Medulla oblongata (tissue), 1 donor: Measurements from ENCODE around the gene ST6GAL1.
"Not testable (repeated sequence)": the region's sequence is repeated elsewhere in the genome, so short reads cannot be mapped to it uniquely, and the experiment has no call there.

Experiments
- DNase-seq: peaks from one replicate; pipeline ENCODE4 v3.0.0-alpha.2; 2015; ENCODE audit errors: extremely low spot score

The ST6GAL1 gene

GRCh38 chr3:187046033-187046432, 115.7 kb downstream of the ST6GAL1 start:
- no peak for DNase-seq

DNA sequence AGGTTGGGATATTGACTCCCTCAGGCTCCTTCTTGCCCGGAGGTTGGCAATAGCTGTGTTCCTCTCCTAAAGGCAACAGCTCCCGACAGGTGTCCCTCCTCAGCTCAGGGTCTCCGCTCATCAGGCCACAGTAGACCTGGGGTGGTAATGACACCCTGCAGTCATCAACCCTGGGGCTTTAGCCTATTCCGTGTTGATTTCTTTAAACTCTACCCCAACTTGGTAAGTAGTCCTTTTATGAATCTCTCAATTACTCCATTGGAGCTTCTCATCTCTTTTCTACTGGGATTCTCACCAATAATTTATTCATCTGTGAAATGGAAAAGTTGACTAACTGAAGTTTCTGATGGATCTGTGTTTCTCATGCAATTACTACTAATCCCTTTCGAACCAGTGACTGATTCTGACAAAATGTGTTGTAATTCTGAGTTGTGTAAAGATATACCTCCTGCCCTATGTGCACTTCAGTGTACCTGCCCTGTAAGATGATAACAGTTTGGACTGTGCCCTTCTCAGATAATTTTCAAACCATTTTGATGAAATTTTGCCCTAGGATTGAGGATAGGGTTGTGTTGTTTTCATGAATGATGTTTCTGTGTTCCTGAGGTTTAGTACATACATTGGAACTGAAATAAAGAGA, 119.3 kb downstream of the ST6GAL1 start:
- DNase-seq: no peak

GRCh38 chr3:187051066-187051465, 120.7 kb downstream of the ST6GAL1 start:
- DNase-seq: no peak

DNA sequence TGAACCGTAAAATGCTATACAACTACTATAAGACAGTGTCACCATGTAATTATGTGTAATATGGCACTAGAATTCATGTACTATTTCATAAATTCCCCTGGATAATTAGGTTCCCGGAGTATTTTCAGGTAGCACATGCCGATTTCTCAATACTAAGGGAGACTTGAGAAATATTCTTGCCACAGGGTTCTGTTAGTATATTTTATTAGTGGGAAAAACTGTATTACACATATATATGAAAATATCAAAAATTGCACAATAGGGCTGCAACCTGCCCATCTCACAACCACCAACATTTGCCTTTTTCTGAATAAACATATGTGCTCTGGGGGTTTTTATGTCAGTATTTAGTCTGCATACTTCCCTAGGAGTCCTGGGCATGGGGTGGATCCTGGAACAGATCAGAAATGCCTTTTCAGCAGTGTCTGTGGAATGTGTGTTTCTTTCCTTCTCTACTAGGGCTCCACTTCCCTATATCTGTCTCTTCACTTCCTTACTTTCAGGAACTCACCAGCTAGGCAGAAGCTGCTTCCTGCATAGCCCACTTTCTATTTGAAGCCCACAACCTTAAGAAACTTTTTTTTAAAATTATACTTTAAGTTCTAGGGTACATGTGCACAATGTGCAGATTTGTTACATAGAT, 121.5 kb downstream of the ST6GAL1 start:
- no peak for DNase-seq

DNA sequence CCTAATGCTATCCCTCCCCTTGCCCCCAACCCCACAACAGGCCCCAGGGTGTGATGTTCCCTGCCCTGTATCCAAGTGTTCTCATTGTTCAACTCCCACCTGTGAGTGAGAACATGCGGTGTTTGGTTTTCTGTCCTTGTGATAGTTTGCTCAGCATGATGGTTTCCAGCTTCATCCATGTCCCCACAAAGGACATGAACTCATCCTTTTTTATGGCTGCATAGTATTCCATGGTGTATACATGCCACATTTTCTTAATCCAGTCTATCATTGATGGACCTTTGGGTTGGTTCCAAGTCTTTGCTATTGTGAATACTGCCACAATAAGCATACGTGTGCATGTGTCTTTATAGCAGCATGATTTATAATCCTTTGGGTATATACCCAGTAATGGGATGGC, 122.1 kb downstream of the ST6GAL1 start:
- not testable (repeated sequence) for DNase-seq

DNA sequence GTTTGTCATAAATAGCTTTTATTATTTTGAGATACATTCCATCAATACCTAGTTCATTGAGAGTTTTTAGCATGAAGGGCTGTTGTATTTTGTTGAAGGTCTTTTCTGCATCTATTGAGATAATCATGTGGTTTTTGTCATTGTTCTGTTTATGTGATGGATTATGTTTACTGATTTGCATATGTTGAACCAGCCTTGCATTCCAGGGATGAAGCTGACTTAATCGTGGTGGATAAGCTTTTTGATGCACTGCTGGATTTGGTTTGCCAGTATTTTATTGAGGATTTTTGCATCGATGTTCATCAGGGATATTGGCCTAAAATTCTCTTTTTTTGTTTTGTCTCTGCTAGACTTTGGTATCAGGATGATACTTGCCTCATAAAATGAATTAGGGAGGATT, 124.1 kb downstream of the ST6GAL1 start:
- not testable (repeated sequence) for DNase-seq

DNA sequence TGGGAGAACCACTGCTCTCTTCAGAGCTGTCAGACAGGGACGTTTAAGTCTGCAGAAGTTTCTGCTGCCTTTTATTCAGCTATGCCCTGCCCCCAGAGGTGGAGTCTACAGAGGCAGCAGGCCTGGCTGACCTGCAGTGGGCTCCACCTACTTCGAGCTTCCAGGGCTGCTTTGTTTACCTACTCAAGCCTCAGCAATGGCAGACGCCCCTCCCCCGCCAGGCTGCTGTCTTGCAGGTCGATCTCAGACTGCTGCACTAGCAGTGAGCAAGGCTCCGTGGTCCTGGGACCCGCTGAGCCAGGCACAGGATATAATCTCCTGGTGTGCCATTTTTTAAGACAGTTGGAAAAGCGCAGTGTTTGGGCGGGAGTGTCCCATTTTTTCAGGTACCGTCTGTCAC, 127.5 kb downstream of the ST6GAL1 start:
- not testable (repeated sequence) for DNase-seq

DNA sequence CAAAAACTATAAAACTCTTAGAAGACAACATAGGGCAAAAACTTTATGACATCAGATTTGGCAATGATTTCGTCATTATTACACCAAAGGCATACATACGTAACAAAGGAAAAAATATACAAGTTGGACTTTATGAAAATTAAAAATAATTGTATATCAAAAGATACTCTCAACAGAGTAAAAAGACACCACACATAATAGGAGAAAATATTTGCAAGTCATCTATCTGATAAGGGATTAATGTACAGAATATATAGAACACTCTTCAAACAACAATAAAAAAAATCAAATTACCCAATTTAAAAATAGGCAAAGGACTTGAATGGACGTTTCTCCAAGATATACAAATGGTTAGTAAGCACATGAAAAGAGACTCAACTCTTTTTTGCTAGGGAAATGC, 131.4 kb downstream of the ST6GAL1 start:
- DNase-seq: no peak

- no peak for DNase-seq
These were observed 132.3 kb downstream of the ST6GAL1 start for GRCh38 chr3:187062526-187063177.

- no peak for DNase-seq
These were observed 133.2 kb downstream of the ST6GAL1 start for GRCh38 chr3:187063286-187064121.

DNA sequence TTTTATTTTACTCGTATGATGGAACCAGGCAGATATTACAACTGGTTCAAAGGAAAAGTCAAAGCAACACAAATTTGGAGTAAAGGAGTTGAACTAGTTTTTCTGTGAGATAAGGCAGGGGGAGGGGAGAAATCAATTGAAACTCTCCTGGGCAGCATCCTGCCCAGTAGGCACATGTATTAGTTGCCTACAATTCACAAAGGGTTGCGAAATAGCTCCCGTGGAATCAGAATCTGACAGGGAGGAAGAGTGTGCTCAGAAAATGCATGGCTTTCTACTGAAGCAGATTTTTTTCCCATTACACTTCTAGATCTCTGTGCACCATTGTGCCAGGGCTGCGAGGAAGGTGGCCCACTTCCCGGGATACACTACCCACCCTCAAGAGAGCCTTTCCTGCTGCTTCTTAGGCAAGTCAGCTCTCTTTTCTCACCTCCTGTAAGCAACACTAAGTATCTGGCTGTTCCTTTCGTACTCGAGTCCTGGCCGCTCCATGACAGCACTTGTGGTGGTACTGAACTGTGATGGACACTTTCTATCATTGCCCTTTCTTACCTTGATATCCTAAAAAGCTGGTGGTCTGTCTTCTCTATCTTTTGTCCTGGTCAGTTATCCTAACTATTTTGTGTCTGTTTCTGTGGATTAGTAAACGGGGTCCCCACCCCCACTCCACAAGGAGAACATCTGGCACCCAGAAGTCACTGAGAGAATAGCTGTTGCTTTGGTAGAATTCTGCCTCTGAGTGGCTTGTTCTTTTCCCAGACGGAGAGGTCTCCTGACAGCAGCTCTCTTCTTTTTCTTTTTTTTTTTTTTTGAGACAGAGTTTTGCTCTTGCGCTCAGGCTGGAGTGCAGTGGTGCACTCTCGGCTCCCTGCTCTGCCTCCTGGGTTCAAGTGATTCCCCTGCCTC, 134.1 kb downstream of the ST6GAL1 start:
- no peak for DNase-seq

DNA sequence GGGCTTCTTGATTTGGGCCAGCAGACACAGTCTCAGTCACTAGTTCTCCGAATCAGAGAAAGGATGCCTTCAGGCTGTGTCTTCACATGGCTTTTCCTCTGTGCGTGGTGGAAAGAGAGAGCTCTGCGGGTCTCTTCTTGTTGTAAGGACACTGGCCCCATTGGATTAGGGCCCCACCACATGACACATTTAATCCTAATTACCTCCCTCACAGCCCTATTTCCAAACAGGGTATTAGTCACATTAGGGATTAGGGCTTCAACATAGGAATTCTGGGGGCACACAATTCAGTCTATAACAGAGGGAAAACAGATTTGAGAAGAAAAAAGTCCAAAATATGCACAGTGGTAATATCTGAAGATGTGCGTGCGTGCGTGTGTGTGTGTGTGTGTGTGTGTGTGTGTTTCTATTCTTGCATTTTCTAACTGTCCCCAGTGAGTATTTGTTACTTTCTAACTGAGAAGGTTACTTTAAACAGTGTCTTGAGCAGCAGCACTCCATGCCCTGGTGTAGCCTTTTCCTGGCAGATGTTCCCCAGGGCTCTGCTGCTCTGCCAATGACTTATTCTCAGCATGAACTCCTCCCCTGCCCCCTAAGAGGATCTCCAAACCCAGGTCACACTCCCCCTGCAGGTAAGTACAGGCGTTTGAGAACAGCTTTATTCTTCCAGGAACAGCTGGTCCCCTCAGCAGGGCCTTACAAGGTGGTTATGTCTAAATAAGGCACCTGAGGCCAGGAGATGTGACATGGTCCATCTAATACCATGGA, 136.1 kb downstream of the ST6GAL1 start:
- DNase-seq: peak; percentile 34

- DNase-seq: no peak
These were observed 138.5 kb downstream of the ST6GAL1 start for GRCh38 chr3:187068787-187069186.

DNA sequence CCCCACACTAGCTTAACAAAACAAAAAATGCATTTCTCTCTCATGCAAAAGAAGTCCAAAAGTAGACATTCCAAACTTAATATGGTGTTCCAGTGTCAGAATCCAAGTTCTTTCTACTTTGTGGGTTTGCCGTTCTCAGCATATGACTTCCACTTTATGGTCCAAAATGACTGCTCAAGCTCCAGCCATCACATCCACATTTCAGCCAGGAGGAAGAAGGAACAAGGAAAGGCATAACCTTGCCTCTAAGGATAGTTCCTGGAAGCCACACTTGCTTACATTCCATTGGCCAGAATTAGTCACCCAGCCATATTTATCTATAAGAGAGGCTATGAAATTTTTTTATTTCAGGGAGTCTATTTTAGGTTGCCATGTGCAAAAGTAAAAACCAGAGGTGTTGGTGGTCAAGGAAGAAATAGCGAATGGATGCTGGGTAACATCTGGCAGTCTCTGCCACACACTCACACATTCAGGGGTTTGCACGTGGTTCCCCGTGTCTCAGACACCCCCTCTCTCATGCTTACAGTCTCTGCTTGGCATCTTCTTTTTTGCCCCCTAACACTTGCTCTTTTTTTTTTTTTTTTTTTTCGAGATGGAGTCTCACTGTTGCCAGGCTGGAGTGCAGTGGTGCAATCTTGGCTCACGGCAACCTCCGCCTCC, 139.7 kb downstream of the ST6GAL1 start:
- no peak for DNase-seq

GRCh38 chr3:187072102-187072501, 141.8 kb downstream of the ST6GAL1 start:
- DNase-seq: no peak

DNA sequence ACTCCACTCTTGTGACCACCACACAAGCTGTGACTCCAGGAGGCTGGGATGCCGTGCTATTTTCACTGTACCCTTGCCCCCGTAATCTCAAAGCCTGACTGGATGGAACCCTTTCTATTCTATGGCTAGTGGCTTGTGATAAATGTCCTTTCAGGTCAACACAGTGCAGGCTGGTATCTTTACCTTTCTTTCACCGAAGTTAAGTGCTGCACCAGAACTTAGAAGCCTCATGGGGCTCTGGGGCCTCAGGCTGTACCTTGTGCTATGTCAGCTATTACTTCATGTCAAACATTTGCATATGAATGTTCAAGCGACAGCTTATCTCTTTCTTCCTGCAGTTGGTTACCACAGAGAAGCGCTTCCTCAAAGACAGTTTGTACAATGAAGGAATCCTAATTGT, 142.2 kb downstream of the ST6GAL1 start:
- DNase-seq: no peak

DNA sequence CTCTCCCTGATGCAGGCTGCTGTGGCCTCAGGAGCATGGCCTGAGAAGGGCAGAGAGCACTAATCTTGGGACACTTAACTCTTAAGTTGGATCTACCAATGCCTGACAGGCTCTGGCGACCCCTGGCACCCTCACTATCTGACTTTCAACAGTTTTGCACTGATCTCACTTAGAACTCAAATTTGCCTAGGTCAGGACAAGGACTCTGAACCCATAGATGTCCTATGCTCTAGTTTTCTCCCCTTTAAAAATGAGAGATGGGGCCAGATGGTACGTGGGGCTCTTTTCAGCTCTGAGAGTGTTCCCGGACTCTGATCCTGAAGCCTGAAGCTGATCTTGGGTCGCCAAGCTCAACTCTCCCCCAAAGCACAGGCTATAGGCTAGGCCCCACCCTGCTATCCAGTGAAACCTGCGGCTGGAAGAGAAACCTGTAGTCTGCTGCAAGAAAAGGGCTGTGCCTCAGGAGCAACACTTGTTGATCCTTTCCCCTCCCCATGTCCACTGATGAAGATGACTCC, 143.3 kb downstream of the ST6GAL1 start:
- no peak for DNase-seq

GRCh38 chr3:187074846-187075245, 144.5 kb downstream of the ST6GAL1 start:
- DNase-seq: no peak

DNA sequence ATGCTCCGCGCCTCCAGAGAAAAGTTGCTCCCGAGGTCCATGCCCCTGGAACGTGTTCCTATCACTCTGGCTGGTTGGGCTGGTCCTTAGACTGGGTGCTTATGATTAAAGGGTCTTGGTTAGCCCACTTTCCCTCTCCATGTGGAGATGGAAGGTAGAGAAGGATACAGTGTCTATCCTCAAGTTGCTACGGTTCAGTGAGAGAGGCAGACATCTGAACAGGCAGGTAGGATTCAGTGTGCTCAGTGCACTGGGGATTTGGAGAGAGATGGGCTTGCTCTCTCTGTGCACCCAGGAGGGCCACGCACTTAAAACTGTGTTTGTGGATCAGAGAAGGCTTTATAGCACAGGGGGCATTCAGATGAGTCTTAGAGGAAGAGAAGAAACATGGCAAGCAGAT, 146.0 kb downstream of the ST6GAL1 start:
- DNase-seq: no peak

DNA sequence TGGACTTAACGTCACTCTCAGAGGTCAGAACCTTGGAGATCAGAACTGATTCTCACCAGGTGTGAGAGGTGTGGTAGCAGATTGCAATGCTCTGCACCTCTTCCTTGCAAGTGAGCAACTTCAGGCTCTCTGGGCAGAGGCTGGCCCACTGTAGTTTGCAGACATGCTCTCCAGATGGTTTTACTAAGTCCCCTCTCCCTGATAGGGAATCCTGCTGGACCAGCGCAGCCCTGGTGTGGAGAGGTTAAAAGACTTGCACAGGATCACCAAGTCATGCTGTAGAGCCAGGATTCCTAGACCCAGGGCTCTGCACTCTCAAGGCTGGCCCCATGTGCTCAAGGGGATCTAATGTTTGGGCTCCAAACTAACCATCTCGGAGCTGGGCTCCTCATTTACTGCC, 146.8 kb downstream of the ST6GAL1 start:
- no peak for DNase-seq
